ENCODE data around the gene CACNB3.

Gene CACNB3

DNA sequence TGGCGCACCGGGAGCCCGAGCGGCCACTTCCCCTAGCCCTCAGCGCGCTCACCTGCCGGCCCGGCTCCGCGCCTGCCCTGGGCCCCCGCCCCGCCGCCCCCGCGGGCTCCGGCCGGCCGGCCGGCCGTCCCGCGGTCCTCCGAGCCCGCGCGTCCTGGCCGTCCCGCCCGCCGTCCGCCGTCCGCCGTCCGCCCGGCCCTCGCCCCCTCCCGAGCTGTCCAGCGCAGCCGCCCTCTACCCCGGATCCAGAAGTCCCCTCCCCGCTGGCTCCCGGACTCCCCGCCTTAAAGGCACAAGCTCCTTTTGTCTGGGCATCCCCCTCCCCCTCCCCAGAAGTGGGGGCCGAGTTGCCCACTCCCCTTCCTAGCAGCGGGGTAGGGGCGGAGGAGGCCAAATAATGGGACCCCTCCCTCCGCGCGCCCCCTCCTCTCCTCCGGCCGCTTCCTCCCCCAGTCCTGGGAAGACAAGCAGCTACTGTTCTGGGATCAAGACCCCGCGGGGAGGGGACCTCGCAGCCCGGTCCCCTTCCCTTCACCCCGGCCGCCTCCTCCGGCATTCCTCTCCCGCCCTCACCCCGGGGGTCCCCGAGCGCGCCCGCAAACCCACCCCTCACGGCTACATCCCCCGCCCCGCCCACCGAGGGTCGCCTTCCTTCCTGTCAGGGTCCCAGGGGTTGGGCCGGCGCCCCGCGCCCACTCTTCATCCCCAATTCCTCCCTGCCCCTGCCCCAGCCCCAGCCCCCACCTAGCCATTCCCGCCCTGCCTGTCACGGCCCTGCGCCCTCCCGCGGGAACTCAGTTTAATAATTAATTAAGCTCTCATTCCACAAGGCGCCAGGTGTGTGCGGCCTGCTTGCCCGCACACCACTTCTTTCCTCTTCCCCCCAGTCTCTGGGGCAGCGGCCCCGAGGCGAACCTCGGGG lies 29.2 kb upstream of the CACNB3 start, which contains the start of gene ADCY6:
TSS of gene ADCY6 (minus strand) at position 236 of the 922 bp plus-strand sequence. CDS start 5,655 bp downstream, outside the sequence.
- peak; percentile 92 for DNase-seq (ENCODE audit: low spot score)

DNA sequence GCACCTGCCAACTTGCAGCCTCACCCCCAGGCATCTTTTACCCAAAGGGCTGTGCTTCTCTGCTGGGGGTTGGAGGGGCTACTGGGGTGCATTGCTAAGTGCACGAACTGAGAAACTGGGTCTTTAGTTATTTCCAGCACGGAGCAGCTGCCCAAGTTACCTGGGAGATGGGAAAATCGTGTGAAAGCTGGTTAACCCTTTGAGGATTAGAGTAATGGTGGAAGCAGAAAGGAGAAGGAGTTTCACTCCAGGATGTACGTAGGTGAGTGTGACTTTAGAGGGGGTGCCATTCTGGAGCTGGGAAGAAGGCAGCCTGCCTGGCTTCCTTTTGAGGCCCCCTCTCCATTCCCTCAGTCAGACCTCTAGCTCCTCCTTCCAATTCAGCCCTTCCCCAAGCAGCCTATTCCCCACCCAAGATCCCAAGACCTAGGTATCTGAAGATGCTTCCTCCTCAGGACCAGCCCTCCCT lies 28.4 kb upstream of the CACNB3 start:
- no peak for DNase-seq (ENCODE audit: low spot score)

DNA sequence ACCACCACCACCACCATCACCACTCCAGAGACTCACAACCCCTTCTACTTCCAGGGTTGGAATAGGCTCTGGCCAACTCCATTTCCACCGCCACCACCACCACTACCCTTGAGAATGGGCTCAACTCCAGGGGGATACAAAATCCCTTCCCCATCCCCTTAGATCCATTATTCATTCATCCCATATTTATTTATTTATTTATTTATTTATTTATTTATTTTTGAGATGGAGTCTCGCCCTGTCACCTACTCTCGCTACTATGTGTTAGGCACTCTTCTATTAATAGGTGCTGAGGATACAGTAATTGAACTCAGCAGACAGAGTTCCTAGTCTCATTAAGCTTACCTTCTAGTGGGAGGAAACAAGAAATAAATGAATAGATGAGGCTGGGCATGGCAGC lies 24.6 kb upstream of the CACNB3 start:
- DNase-seq (ENCODE audit: low spot score), result no peak

DNA sequence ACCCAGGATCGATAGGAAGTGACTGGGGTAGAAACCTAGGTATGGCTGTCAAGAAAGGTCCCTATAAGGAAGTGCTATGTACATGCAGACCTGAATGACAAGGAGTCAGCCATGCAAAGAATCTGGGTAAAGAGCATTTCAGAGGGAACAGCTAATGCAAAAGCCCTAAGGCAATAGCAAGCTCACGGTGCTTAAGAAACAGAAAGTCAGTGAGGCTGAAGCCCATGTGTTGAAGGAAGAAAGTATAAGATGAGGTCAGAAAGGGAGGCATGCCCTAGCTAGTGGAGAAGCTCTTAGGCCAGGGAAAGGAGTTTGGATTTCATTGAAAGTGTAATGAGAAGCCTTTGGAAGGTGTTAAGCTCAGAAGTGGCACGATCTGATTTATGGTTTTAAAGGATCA lies 23.4 kb upstream of the CACNB3 start:
- no peak for DNase-seq (ENCODE audit: low spot score)

DNA sequence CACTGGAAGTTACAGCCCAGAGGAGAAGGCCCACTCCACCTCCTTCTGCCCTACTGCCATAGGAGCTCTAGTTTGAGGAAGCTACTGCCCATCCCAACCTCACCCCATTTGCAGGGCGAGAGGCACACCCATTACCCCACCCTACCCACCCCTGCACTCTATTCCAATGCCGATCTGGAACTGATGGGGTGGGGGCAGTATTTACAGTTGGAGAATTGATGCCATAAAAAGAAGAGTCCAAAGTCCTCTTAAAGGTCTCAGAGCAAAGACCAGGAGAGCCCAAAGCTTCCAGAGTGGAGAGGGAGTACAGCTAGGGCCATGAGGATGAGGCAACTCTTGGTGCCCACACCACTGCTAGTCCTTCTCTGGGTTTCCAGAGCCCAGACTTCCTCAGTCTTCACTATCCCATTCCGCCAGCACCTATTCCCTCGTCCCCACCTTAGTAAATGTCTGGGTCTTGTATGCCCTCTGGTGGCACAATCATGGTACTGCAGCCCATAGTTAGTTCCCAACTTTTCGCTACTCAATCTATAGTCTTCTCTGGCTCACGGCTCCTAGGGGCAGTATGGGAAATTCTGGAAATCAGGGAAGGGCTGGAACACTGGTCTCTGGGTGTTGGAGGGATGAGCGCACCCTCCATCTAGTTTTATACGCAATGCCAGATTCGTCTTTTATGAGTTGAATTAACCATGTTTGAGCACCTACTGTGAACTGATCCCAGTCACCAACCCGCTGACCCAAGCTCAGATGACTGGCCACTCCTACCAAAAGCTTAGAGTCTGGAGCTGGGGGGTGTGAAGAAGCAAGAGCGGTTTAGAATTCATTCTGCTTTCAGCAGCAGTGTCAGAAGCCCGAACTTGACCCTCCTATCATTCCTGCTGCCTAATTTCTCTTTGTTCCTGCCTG lies 22.5 kb upstream of the CACNB3 start:
- DNase-seq (ENCODE audit: low spot score), result peak; percentile 94

DNA sequence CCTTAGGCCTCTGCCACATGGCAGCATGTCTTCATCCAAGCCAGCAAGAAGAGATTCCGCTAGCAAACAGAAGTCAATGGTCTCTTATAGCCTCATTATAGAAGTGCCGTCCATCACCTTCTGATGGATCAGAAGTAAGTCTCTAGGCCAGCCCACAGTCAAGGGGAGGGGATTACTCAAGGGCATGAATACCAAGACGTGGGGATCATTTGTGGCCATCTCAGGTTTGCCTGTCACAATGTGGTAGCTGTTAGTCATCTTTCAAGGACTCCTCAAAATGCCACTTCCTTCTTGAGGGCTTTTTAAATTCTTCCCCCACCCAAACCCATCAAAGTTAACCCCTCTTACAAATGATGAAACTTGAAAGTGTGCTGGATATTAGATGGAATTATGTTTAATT lies 21.3 kb upstream of the CACNB3 start:
- DNase-seq (ENCODE audit: low spot score), result no peak

DNA sequence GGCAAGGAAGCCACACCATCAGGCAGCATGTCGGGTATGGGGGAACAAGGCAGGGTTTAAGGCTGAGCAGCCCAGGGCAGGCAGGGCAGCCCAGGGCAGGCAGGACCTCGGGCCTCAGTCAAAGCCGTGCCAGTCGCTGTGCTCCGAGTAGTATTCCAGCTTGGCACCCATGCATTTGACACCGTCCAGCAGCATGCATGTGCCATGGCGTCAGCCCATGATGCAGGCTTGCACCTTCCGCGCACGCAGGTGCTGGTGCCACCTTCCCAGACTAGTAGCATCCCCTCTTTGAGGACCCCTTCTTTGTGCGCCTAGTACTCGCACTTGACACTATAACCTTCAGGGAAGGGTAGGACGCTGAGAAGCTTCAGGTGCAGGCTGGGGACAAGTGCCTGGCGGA lies 17.8 kb upstream of the CACNB3 start:
- no peak for DNase-seq (ENCODE audit: low spot score)

DNA sequence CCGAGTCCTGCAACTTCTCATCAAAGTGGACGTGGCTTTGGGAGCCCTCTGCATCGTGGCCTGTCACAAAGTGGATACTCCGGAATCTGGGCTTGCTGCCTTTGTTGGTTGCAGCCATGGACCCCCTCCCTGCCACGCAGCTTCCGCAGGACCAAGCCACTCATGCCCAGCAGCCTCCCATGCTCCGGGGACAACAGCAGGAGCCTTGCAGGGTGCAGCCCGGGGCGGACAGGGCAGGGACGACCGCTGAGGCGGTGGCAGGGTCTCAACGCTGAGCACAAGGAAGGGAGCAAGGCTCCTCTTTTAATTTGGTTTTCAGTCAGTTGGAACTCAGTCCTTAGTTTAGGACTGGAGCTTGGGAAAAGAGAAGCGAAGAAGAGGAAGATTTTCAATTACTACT lies 17.3 kb upstream of the CACNB3 start:
- DNase-seq (ENCODE audit: low spot score), result no peak

DNA sequence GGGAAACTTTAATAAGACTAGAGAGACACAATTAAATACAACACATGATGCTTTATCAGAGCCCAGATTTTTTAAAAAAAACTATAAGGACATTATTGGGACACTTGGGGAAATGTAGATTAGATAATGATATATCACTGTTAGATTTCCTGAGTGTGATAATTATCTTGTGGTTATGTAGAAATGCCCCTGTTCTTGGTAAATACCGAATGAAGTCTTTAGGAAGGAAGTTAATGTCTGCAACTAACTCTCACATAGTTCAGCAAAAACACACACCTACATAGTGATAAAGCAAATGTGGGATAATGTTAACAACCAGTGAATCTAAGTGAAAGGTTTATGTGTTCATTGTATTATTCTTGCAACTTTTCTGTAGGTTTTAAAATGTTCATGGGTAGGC lies 14.6 kb upstream of the CACNB3 start:
- no peak for DNase-seq (ENCODE audit: low spot score)

DNA sequence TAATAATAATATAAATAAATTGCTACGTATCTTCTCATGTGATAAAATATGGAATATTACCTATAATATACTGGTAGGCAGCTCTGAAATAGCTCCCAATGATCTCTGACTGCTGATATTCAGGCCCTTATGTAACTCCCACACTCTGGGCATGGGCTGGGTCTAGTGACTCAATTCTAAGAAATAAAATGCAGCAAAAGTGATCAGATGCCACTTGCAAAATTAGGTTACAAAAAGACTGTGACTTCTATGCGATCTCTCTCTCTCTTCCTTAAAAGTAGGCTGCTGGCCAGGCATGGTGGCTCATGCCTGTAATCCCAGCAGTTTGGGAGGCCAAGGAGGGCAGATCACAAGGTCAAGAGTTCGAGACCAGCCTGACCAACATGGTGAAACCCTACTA lies 10.3 kb upstream of the CACNB3 start:
- DNase-seq (ENCODE audit: low spot score), result no peak

DNA sequence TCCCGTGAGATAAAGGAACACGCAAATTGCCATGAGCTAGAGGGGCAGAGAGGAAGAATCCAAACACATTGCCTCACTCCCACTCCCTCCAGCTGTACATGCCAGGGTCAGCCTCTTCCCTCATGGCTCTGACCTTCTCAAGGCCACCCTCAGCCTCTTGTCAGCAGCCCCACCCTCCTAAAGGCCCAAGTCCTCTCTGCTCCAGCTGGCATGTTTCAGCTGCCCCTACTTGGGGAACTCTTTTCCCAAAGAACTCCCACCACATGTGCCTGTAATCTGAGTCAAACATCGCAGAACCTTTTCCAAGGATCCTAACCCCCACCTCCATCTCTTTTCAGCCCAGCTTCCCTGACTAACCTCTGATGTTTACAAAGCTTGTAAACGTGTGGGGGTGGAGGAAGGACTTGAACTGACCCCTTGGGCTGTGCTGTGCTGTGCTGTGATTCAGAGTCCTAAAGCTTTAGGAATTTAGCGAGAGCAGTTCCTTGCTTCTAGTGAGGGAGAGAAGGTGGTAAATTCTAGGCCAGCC lies 7.3 kb upstream of the CACNB3 start:
- no peak for DNase-seq (ENCODE audit: low spot score)

DNA sequence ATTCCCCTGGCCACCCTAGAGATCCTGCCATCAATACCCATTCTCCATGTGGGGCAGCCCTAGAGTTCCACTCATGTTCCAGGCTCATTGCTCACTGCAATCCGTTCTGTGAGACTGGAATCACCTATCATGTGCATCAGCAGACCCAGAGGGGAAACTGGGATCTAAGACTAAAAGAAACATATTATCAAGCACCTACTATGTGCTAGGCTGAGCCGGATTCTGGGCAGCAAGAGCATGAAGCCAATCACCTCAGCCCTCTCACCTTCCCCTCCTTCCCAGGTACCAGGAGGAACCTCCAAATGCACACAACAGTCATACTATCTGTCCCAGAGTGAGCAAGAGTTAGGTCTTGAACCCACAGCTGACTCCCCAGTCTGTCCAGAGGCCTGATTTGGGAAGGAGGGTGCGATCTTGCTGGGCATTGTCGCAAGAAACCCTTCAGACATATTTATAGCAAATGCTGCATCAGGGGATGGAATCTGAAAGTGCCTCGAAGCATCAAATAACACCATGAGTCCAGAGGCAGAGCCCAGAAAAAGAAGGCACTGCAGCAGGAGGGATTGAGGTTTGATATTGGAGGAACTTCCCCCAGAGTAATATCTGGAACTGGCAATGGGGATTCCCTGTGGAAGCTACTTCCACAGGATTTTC lies 6.7 kb upstream of the CACNB3 start:
- no peak for DNase-seq (ENCODE audit: low spot score)

DNA sequence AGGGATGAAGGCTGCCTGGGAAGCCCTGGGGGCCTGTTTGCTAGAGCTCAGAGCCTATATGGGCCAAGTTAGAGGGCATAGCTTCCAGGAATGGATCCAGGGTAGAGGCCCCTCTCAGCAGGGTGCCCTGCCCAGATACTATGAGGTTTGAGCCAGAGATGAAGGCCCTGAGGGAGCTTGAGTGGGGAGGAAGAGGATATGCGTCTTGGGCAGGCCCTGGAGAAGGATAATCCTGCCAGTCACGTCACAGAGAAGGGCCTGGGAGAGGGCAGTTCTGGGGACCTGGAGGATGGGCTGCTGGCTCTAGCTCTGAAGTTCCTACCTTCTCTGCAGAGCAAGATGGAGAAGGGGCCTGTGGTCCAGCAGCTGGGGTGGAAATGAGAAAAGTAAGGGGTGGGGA lies 5.9 kb upstream of the CACNB3 start:
- no peak for DNase-seq (ENCODE audit: low spot score)

DNA sequence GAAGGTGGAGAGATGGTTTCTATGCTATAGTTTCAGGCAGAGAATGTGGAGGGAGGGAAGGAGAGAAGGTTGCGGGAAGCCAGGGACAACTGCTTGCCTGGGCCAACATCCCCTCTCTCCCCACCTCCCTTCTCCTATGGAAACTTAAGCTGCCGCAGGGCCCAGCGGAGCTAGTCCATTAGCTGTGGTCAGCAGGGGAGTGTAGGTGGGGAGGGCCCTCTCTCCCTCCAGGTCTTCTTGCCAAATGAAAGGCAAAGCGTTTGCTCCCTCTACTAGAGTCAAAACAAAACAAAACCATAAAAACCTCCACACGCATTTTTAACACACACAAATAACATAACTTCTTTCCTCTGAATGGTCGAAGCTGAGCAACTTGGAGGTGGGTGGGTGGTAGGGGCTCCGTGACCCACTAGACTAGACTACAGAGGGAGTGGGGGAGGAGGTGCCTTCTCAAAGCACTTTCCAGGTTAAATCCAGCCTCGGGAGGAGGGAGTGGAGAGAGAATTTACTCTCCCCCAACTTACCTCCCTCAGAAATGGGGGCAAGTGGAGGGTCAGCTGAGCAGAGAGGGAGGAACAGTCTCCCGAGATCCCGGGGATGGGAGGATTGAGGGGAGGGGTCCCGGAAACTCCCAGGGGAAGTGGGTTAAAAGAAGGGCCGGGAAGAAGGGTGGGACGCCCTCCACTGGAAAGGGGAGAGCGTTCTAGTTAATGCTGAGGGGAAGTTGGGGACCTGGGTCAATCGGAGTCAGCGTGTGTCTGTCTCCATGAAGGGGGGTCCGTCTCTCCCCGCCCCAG lies 4.6 kb upstream of the CACNB3 start:
- DNase-seq (ENCODE audit: low spot score), result no peak

DNA sequence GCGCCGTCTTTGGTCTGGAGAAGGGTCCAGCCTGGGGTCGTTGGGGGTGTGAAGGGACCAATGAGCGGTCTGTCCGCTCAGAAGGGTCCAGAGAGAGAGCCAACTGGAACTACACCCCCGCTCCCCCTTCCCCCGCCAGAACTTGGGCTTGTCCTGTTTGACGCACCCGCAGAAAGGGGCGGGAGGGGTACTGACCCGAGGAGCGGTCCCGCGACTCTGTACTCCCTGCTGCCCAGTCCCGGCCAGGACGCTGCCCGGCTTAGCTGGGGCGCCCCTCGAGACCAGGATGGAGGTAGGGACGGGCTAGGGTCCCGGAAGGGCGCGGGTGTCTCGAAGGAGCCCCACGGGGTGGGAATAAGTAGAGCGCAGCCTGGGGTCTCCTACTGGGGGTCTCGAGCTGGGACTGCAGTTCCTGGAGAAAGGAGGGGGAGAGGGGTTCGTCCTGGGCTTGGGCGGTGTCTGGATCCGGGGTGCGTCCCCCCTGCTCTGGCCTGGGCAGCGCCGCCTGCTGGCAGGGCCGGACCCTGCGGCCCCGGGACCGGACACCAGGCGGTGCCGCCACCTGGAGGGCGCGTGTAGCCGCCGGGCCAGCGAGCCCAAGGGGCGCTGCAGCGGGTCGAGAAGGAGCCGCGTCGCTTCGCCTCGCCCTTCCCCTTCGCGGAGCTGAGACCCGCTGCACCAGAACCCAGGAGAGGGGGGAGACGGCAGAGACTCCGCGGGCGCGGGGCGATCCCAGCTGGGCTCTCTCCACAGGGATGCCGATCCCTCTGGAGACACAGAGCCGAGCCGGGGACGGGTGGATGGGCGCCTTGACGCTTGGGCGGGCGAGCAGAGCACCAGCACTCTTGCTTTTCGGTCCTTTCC lies 3.8 kb upstream of the CACNB3 start:
- peak; percentile 92 for DNase-seq (ENCODE audit: low spot score)

DNA sequence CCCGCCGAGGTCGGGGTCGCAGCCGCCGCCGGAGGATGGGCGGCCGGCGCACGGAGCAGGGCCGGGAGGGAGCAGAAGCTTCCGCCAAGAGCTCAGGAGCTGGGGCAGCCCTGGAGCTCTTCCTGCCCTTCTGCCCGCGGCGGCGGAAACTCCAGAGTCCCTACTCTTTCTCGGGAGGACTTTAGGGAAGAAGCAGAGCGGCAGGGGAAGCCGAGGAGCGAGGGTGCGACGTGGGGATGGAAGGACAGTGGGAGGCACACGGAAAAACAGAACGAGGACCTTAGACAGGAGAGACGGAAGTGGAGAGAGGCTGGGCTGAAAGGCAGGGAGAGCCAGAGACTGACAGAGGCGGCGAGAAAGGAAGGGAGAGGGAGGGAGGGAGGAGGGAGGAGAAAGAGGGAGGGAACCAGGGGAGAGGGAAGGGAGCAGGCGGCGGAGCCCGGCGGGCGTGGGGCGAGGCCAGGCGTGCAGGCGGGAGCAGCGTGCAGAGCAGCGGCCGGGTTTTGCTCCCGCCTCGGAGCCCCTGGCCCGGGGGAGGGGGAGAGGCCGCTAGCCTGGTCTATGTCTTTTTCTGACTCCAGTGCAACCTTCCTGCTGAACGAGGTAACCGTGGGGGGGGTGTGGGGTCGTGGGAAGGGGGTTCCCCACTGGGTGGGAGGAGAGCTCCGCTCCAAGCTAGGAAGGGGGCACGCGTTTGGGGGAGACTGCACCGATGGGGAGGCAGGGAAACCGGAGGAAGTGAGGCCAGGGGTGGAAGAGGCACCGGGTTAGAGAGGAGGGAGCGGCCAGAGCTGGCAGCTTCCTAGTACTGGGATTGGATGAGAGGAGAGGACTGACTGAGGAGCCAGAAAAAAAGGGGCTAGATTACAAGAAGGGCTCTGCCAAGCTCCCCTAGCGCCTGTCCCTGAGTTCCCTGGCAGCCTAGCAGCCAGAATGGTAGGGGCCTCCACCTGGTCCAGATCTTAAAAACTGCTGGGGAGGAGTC lies 2.9 kb upstream of the CACNB3 start:
- DNase-seq (ENCODE audit: low spot score), result peak; percentile 90

DNA sequence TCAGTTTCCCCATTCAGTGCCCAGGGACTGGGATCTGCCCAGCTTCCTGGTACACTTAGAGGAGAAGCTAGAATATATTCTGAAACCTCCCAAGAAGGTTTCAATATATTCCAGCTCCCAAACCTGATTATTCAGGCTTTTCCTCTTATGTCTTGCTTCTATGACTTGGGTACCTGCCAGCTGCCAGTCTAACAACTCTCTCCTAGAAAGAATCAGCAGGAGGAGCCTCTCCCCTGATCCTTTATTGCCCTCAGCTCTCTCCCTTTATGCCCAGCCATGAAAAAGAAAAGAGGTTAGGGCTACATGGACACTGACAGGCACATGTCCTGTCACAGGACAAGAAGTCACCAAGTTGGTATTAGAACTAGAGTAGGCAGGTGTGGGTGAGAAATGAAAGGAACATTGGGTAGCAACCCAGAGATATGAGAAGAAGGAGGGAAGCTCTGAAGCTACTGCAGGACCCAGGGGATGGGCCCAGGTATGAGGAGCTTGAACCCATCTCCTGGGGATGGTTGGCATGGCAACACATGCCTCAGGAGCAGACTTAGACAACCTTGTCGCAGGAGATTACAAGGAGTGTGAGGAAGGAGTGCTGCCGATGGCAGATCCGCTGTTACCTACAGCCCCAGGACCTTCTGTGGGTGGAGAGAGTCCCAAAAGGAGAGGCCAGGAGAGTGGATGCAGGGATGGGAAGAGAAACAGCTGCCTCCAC lies 2.0 kb upstream of the CACNB3 start:
- DNase-seq (ENCODE audit: low spot score), result no peak
